ENCODE data around the gene PTH.

PTH gene

DNA sequence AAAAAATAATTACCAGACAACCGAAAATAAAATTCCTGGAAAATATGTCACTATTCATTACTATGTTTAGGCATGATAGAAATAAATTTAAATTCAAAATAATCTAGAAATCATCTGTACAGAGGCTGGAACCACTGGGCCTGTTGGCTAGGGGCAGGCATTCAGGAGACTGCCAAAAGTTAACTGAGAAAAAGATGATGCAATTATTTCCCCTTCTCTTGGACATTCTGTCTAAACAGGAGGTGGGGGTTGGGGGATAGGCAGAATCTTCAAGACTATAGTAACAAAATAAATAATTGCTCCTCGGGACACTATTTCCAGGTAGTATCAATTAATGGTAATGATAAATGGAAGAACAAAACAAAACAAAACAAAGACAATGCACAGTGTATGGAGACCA is 46.9 kb downstream of the PTH start:
- no peak for DNase-seq (ENCODE audit: low read depth)

DNA sequence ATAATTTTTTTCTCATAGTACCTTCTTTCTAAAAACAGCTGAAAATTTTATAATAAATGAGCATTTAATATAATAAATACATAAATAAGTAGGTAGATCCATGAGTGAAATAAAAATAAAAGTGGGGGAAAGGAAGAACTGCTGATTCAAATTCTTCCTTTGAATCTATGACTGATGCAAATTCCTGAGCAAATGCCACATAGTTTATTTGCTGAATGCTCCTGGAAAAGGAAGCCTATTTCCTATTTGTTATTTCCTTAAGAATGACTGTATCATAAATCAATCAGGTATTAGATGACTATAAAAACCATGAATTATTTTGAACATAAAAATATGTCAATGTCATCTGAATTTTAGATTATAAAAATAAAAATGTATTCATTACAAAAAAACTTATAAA is 49.4 kb downstream of the PTH start:
- no peak for DNase-seq (ENCODE audit: low read depth)

DNA sequence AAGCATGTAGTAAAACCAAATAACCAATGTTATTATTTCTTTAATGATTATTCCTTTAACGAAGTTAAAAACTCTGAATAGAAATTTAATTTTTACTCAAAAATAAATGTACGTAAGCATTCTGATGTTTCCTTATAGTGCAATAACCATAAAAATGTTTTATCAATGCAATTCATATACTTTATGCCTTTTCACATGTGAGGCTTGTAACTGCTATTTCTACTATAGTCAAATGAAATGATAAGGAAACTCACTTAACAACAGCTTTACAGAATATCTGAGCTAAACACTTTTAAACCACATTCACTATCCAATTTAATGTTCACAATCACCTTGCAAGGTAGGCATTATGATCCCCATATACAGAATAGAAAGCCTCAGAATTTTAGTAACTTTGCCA is 50.2 kb downstream of the PTH start:
- DNase-seq (ENCODE audit: low read depth): no peak
